T-helper 1 cell (primary cell): ENCODE results near the gene SPDYE3.
A peak's percentile ranks its signal among the peaks of the same experiment; 100 is the strongest.
"Not testable (repeated sequence)": the region's sequence is repeated elsewhere in the genome, so short reads cannot be mapped to it uniquely, and the experiment has no call there.

Experiments used
- DNase-seq, 5 donors: peaks; one replicate each; pipeline ENCODE4 v3.0.0-alpha.2; 2012 to 2020

Gene SPDYE3

GRCh38 chr7:100288258-100288657 lies 19.2 kb upstream of the SPDYE3 start:
- DNase-seq: not testable (repeated sequence)

DNA sequence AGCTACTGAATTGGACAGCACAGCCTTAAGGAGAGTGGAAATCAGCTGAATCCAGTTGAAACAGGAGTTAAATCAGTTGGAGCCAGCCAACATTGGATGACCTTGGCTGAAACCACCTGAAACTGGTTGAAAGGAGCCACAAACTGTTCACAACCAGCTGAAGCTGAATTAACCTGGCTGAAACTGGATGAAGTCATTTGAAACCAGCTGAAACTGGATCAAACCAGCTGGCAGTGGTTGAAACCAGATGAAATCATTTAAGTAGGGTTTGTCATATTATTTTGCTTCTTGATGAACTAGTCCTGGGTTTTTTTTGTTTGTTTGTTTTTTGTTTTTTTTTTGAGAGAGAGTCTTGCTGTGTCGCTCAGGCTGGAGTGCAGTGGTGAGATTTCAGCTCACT lies 15.3 kb upstream of the SPDYE3 start:
- DNase-seq: not testable (repeated sequence)

GRCh38 chr7:100295269-100295668 lies 12.2 kb upstream of the SPDYE3 start:
- not testable (repeated sequence) for DNase-seq

DNA sequence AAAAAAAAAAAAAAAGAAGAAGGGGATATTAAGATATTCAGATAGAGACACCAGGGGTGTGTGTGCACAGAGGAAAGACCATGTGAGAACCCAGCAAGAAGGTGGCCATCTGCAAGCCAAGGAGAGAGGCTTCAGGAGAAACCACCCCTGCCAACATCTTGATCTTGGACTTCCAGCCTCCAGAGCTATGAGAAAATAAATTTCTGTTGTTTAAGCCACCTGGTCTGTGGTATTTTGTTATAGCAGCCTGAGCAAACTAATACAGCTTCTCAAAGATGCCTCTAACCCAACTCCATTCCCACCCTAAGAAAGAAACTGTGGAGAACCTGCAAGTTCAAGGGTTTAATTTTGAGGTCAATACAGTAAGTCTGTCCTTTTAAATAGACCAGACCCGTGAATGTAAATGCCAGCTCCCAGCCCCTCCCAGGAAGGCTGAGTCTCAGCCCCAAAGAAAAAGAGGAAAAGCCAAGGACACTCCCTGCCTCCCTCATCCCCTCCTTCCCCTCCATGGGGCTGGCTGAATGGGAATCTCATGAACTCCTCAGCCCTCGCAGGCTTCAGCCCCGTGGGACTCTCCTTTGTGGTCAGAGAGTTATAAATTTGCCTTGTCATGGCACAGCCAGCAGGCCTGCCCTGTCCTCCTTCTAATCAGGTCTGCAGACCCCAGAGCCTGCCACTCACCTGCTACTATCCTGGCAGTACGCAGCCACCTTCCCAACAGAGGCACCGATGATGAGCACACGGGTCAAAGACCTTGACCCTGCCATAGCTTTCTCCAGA lies 9.5 kb upstream of the SPDYE3 start:
- DNase-seq: not testable (repeated sequence)

DNA sequence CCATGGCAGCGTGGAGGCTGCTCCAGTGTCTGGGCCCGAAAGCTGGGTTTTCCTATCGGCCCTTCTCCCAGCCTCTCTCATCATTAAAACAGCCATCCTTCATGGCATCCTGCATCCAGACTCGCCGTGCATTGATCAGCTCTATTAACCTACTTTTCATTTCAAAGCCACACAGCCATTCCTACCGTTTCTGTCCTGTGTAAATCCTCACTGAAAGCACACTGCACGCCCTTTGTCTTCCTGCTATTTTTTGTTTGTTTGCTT lies 8.9 kb upstream of the SPDYE3 start:
- not testable (repeated sequence) for DNase-seq

GRCh38 chr7:100304526-100304925 lies 3.0 kb upstream of the SPDYE3 start:
- not testable (repeated sequence) for DNase-seq

- DNase-seq: not testable (repeated sequence)
These were observed 10.8 kb downstream of the SPDYE3 start for GRCh38 chr7:100318329-100318728.

DNA sequence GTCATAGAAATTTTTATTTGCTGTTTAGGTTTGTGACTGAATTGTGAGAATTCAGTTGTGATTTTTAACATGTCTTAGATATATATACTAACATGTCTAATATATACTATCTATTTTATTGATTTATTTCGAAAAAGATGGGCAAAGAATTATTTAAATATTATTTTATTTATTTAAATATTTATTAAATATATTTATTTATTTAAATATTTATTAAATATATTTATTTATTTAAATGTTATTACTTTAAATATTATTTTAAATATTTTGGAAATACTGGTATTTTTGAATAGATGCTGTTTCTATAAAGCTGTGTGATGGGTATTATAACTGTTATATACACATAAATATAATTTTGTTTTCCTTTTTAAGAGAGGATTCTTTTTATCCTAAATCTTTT lies 14.1 kb downstream of the SPDYE3 start:
- not testable (repeated sequence) for DNase-seq

GRCh38 chr7:100324194-100324593 lies 16.7 kb downstream of the SPDYE3 start:
- not testable (repeated sequence) for DNase-seq

- not testable (repeated sequence) for DNase-seq
These were observed 18.2 kb downstream of the SPDYE3 start for GRCh38 chr7:100325671-100326070.

GRCh38 chr7:100326914-100327313 lies 19.4 kb downstream of the SPDYE3 start:
- not testable (repeated sequence) for DNase-seq

GRCh38 chr7:100335566-100336466 lies 28.3 kb downstream of the SPDYE3 start:
- peak; percentile 78 to 91 (median 81) for DNase-seq

- DNase-seq: not testable (repeated sequence)
These were observed 30.7 kb downstream of the SPDYE3 start for GRCh38 chr7:100338083-100338696.

DNA sequence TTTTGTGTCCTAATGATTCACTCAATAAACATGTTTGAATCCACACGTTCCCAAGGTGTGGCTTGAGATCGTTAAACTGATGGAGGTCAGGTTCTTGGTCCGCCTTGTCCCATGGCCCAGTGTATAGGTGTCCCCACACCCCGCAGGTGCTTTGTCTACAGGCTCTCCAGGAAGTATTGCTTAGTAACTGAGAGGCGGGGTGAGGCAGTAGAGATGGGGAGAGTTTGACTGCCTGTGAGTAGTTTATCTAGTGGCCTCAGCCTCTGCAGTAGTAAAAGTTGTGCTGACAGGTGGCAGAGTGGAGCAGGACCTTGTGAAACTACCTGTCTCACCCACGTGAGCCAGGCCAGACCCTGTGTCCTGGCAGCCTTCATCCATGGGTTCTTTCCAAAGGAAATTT lies 33.8 kb downstream of the SPDYE3 start:
- not testable (repeated sequence) for DNase-seq

DNA sequence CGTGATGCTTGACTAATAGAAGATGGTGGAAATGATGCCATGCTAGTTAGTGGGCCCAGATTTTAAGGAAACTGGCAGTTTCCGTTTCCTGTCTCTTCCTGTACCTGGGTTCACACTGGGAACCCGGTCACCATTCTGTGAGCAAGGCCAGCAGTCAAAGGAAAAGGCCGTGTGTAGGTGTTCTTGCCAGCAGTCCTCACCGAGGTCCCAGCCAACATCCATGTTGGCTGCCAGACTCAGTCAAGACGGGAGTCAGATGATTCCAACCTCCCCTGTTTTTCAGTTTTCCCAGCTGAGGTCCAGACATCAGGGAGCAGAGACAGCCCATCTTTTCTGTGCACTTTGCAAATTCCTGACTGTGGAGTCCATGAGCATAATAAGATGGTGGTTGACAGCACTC lies 35.3 kb downstream of the SPDYE3 start:
- no peak for DNase-seq

- DNase-seq: not testable (repeated sequence)
These were observed 36.6 kb downstream of the SPDYE3 start for GRCh38 chr7:100344124-100344559.

DNA sequence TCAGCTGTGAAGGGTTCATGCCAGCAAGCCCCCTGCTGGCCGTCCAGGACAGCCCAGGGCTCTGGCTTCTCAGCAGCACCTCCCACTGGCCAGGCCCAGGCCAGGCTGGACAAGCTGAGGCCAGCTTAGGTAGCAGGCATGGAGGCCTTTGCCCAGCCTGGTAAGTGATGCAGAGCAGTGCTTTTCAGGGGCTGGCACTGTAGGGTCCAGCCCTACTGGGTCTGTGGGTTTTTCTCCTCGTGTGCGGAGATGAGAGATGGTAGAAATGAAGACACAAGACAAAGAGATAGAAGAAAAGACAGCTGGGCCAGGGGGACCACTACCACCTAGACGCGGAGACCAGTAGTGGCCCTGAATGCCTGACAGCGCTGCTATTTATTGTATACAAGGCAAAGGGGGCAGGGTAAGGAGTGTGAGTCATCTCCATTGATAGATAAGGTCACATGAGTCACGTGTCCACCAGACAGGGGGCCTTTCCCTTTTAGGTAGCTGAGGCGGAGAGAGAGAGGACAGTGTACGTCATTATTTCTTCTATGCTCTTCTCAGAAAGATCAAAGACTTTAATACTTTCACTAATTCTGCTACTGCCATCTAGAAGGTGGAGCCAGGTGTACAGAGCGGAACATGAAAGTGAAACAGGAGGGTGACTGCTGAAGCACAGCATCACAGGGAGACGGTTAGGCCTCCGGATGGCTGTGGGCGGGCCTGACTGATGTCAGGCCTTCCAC lies 37.2 kb downstream of the SPDYE3 start:
- peak; percentile 69 to 95 (median 84) for DNase-seq

- DNase-seq: peak; percentile 33 to 65 (median 44)
These were observed 37.8 kb downstream of the SPDYE3 start for GRCh38 chr7:100345288-100345672.

- no peak for DNase-seq
These were observed 39.4 kb downstream of the SPDYE3 start for GRCh38 chr7:100346921-100347320.

DNA sequence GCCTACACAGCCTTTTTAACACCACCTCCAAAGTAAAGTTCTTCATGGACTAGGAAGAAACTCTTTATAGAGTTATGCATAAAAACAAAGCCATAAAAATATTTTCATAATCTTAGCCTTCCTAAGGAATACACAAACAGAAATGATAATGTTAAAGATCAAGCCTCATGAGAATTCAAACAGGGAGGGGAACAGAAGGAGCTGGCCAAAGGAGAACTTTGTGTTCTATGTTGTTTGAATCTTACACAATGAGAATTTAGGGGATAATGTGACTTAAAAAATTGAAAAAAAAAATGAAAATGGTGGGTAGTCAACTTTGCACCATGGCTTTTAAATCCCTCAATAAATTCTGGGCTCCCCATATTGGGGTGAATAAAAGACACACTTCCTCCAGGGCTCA lies 41.3 kb downstream of the SPDYE3 start:
- no peak for DNase-seq

GRCh38 chr7:100349757-100350156 lies 42.3 kb downstream of the SPDYE3 start:
- no peak for DNase-seq

GRCh38 chr7:100351657-100352058 lies 44.2 kb downstream of the SPDYE3 start:
- DNase-seq: no peak
